ENCODE data around the gene SFSWAP.
"Not testable (repeated sequence)": the region's sequence is repeated elsewhere in the genome, so short reads cannot be mapped to it uniquely, and the experiment has no call there.

SFSWAP gene

DNA sequence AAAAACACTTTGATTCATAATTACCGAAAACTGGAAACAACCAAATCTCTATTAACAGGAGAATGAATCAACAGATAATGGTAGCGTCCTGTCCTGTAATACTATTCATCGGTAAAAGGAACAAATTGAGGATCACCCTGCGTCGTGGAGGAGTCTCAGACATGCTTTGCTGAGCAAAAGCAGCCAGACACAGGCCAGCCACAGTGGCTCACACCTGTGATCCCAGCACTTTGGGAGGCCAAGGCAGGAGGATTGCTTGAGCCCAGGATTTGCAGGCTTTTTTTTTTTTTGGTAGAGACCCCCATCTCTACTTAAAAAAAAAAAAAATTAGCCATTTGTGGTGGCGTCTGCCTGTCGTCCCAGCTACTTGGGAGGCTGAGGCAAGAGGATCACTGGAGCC lies 83.2 kb downstream of the SFSWAP start:
- DNase-seq: no peak

DNA sequence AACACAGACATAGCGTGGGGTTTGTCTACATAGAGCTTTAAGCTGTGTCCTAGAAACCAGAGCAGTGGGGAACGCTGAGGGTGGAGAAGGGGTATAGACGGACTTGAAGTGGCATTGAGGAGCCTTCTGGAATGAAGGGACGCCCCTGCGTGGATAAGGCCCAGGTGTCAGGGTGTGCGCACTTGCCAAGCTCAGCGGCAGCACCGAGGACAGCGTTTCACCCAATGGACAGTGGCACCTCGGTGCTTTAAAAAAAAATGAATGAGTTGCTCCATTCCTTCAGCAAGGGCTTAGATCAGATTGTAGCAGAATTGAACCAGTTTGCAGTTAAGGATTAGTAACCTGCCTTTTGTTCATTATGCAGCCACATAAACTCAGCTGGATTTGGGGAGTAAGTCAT lies 83.7 kb downstream of the SFSWAP start:
- DNase-seq: no peak

DNA sequence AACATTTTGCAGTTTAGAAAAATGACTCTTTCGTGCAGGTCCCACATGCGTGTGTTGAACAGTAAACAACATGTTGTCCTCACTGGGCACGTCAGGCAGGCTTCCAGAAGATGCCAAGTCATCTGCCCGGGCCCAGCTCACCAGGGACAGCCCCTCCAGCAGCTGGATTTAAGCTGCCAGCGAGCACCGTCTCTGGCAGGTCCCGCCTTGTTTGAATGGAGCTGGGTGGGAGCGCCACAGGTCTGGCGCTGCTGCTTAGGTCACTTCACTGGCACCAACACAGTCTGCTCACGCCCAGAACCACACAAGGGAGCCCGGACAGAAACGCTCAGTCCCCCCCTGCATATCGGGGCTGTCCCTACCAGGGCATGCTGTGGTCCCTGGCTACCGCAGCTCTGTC lies 84.2 kb downstream of the SFSWAP start:
- no peak for DNase-seq

DNA sequence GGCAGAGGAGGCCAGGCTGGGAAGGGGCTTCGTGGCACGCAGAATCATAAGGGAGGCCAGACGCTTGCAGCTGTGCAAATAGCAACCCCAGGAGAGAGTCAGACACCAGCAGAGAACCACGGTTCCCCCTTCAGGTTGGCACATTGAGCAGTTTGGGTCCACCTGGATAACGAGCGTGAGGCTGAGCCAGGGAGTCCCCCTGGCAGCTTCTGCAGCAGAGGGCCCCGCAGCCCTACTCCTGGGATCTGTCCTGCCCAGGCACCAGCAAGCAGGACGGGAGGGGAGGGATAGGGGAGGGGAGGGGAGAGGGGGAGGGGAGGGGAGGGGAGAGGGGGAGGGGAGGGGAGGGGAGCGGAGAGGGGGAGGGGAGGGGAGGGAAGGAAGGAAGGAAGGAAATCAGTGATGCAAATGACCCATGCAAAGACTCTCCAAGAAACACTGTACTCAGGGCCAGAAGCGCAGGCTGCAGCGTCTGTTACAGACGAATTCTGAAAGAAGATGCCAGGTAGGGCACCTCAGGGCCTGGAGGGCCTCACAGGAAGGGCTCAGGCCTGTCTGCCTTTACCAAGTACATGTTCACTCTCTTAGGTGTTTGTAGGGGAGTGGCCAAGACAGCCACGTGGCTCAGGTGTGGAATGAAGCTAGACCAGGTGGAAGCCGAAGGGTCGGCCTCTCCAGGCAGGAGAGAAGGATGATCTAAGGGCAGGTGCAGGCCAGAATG lies 85.0 kb downstream of the SFSWAP start:
- DNase-seq: no peak

DNA sequence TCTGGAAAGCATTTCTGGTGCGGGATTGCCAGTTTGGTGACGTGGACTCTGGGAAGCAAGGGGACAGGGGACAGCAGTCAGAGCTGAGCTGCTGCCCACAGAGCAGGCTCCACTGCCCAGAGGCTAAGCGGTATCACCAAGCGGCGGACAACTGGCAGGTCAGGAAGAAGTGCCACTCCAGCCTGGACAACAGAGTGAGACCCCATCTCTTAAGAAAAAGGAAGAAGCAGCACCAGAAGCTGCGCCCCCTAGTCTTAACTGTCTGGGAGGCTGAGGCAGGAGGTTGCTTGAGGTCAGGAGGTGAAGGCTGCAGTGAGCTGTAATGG lies 85.5 kb downstream of the SFSWAP start:
- DNase-seq: no peak

DNA sequence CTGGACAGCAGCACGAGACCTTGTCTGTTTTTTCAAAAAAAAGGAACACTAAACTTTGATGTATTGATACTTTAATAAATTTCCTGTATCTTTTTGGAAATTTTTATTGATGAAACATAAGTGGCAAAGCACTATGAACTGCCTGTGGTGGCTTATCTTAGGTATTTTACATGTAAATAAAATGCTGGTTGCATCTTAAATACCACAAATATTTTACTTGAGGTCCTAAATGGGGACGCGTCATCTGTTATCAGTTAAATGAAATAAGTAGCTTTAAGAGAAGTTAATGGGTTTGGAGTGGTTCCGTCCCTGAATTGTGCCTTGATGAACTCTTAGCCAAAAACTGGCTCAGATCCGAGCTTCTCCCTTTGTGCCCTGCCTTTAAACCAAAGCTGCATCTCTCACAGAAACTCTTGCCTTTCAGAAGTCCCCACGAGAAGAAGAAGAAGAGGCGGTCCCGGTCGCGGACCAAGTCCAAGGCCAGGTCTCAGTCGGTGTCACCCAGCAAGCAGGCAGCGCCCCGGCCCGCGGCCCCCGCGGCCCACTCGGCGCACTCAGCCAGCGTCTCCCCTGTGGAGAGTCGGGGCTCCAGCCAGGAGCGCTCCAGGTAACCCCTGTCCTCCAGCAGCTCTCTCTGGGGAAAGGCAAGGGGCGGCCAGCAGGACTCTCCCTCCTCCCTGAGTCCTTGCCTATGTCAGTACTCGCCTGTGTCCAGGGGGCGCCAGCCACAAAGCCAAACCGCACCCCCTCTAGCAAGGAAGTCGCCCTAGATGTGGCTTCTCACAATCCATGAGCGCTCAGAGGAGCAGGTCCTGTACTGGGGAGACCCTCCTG lies 86.1 kb downstream of the SFSWAP start:
- DNase-seq: no peak

DNA sequence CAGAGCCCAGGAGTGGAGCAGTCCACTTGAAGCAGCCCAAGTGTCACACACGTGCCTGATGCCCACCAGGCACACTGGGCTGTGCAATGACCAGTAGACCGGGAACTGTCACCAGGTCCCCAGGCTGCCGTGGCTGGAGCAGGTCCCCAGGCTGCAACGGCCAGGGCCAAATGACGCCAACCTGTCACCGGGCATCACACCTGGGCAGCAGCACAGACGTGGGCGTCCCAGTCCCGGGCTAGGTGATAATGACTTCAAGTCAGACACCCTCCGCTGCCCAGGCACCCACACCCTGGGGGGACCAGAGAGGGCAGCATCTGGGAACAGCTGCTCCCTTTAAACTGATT lies 86.7 kb downstream of the SFSWAP start:
- DNase-seq: no peak

DNA sequence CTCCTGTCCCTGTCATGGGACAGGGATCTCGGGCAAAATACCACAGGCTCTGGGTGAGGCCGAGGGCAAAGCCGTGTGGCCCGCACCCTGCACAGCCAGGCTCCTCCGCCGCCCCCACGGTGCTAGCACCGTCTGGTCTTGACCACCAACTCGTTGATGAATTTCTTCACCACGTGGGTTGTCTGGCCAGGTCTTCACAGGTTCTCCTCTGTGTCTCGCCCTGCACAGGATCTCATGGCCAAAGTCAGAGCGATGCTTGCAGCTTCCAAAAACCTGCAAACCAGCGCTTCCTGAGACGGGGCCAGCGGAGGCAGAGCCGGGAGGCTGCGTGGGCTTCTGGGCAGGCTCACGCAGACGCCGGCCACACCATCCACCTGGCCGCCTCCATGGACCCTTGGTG lies 88.3 kb downstream of the SFSWAP start:
- no peak for DNase-seq

DNA sequence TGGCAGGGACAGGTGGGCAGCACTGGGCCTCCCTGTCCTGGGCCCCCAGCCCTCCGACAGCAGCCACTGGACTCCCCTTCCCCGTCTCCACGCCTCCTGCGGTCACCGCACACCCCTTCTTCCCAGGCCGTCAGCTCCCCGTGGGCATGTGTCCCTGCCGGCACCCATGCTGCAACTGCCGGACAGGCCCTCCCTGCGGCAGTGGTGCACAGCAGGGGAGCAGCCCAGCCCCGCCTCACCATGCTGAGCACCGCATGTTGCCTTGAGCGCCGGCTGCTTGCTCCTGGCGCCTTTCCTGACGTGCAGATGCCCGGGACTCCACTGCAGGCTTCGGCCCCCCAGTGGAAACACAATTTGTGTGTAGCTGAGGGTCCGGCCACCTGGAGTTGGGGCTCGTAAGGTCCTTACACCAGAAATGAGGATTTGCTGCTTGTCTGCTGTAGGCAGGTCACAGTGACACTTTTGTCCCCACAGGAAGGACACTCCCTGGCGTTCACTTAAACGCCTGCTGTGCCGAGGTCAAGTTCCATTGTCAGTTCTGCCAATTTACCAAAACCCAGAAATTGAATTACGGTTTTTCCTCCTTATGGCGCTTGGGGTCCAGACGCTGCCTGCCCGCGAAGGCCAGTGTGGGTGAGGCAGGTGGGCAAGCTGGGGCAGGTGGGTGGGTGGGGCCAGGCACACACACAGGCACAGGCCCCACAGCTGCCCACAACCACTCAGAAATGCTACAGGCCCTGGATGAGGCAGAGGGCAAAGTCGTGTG lies 89.1 kb downstream of the SFSWAP start:
- no peak for DNase-seq

DNA sequence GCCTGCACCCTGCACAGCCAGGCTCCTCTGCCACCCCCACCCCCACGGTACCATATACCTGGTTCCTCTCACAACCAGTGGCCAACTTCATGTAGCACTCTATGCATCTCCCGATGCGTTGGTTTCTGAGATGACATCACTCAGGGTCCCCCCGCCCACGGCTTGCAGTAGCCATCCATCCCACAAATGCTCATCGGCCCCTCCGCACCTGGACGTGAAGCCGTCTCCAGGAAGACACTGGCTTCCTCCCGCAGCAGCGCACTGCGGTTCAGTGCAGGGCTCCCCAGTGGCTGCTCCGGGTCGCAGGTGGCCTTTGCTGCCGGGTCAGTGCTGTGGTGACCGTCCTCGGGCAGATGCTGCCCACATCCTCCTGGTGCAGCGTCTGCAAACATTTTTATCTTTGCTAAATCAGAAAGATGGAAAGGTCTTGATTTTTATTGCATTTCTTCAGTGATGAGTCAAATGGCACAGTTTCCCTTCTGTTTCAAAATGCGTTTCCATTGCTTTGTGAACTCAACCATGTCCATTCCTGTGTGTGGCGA lies 89.8 kb downstream of the SFSWAP start:
- no peak for DNase-seq

DNA sequence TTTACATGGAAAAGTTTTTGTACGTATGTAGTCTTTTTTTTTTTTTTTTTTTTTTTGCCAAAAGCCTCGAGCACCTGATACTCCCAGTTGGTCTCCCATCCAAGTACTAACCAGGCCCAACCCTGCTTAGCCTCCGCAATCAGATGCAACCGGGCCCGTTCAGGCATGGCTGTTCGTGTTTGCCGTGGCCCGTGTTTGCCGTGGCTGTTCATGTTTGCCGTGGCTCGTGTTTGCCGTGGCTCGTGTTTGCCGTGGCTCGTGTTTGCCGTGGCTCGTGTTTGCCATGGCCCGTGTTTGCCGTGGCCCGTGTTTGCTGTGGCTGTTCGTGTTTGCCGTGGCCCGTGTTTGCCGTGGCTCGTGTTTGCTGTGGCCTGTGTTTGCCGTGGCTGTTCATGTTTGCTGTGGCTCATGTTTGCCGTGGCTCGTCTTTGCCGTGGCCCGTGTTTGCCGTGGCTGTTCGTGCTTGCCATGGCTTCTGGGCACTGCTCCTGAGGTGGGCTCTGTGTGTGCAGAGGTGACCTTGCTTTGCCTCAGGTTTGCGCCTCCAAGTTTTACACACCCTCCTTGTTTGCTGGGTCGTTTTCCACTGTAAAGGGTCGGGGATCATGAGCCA lies 90.5 kb downstream of the SFSWAP start:
- no peak for DNase-seq

DNA sequence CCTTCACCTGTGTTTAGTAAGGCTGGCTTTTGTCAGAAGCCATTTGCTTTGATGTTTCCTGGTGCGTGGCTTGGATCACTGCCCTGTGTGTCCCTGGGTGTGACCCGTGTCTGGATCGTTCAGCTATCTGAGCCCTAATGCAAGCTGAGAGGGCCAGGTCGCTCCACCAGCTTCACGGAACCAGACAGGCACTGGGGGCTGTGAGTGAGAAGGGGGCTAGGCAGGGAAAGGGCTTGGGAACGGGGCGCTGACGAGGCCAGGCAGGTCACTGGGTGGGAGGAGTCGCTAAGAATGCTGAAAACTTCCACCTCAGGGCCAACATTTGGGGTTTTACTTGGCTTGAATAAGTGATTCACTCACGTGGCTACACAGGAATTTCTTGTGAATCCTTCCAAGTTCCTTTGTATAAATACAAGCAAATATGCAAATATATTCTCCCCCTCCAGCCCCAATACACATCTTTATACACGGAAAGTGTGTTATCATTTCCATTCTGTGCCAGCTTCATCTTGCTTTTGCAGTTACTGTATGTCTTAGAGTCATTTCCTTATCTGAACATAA lies 93.2 kb downstream of the SFSWAP start:
- DNase-seq: no peak

DNA sequence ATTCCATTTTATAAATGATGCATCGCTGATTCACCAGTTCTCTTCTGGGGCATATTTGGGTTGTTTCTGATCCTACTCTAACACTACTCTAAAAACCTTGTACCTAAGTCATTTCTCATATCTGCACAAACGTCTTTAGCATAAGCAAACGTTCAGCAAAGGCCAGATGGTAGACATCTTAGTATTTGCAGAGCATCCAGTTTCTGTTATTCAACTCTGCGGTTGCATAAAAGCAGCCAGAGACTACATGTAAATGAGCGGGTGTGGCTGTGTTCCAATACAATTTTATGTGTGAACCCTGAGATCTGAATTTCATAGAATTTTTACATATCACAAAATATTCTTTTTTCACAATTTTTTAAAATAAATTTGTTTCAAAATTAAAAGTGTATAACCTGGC lies 94.5 kb downstream of the SFSWAP start:
- no peak for DNase-seq

DNA sequence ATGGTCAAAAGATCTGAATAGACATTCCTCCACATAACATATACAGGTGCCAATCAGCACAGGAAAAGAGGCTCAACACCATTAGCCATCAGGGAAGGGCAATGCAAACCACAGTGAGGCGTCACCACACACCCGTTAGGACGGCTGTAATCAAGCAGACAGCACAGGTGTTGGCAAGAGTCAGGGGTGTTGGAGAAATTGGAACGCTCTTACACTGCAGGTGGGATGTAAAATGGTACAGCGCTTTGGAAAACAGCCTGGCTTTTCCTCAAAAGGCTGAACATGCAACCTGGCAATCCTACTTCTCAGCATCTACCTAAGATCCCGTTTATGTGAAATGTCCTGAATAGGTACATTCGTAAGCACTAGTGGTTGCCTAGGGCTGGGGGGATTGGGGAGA lies 95.8 kb downstream of the SFSWAP start:
- DNase-seq: no peak

DNA sequence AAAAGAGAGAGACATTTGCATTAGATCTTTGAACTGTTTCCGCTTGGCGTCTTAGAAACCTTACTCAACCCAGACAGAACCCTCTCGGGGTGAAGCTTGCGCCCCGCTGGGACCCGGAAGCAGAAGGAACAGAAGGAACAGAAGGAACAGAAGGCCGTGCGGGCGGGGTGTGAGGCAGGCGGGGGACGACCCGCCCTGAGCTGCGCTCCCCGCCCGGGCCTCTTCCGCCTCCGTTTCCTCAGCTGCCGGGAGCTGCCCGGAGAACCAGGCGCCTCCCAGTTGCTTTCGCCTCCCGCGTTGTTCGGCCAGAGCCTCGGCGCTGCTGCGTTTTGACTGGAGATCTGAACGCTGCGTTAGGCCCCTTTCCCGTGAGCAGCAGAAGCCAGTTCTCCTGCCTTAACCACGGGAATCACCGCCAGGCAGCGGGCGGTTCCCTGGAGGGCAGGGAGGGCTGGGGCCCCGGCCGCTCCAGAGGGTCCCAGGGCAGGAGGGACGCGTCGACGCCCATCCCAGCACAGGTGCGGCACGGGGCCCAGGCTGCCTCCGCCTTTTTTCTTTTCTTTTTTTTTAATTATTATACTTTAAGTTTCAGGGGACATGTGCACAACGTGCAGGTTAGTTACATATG lies 98.0 kb downstream of the SFSWAP start:
- DNase-seq: peak; percentile 40

DNA sequence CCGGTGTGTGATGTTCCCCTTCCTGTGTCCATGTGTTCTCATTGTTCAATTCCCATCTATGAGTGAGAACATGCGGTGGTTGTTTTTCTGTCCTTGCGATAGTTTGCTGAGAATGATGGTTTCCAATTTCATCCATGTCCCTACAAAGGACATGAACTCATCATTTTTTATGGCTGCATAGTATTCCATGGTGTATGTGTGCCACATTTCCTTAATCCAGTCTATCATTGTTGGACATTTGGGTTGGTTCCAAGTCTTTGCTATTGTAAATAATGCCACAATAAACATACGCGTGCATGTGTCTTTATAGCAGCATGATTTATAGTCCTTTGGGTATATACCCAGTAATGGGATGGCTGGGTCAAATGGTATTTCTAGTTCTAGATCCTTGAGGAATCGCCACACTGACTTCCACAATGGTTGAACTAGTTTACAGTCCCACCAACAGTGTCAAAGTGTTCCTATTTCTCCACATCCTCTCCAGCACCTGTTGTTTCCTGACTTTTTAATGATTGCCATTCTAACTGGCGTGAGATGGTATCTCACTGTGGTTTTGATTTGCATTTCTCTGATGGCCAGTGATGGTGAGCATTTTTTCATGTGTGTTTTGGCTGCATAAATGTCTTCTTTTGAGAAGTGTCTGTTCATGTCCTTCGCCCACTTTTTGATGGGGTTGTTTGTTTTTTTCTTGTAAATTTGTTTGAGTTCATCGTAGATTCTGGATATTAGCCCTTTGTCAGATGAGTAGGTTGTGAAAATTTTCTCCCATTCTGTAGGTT lies 98.8 kb downstream of the SFSWAP start:
- DNase-seq: not testable (repeated sequence)

DNA sequence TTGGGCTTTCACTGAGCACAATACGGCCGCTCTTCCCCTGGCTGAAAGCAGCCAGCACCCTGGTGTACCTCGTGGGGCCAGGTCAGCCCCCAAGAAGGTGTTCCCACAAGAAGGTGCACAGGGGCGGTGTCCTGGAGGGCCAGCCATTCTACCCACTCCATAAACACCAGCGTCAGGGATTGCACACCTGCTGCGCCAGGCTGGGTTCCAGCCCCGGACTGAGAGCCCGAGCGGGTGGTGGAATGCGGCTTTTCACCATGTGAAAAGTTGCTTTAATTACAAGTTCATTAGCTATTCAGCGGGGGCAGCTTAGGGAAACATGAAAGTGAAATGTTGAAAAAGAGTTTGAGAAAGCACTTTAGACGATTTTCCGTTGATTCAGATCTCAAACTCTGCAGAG lies 99.8 kb downstream of the SFSWAP start:
- no peak for DNase-seq

DNA sequence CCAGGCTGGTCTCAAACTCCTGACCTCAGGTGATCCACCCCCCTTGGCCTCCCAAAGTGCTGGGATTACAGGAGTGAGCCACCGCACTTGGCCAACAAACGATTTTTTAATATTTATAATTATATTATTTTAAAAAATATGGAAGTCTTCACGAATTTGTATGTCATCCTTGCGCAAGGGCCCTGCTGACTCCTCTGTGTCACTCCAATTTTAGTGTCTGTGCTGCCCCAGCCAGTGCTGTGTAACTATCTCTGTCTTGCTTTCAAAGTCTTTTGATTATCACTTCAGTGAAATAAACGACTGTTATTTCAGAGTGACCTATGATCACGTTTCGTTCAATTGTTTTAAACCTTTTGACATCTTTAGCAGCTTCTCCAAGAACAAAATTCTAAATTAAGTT lies 104.2 kb downstream of the SFSWAP start:
- DNase-seq: no peak

DNA sequence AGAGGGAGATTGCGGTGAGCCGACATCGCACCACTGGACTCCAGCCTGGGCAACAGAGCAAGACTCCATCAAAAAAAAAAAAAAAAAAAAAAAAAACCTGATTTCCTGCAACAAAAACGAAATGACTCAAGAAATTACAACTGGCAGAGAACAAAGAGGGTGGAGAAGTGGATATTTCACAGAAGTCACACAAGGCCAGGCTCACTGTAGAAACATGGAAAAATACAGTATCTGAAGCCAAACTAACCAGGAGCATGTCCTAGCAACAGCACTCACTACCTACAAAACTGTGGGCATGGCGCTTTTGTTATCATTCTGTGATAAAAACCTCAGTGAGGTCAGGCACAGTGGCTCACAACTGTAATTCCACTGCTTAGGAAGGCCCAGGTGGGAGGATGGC lies 105.6 kb downstream of the SFSWAP start:
- no peak for DNase-seq

DNA sequence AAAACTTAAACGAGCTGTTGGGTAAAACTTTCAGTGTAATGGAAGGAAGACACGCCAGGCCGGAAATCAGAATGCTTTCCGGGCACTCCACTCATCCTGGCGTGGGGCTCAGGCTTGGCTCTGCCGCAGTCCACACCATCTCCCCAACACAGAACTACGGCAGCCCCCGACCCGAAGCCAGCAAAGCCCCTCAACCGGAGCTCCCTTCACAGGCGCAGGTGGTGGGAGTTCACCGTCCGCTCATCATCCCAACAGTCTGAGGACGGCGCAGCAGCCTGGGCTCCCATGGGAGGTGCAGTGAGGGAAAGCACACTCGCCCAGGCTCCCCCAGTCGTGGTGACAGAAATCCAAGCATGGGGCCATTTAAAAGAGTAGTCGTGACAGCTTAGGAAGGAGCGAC lies 106.4 kb downstream of the SFSWAP start:
- no peak for DNase-seq

DNA sequence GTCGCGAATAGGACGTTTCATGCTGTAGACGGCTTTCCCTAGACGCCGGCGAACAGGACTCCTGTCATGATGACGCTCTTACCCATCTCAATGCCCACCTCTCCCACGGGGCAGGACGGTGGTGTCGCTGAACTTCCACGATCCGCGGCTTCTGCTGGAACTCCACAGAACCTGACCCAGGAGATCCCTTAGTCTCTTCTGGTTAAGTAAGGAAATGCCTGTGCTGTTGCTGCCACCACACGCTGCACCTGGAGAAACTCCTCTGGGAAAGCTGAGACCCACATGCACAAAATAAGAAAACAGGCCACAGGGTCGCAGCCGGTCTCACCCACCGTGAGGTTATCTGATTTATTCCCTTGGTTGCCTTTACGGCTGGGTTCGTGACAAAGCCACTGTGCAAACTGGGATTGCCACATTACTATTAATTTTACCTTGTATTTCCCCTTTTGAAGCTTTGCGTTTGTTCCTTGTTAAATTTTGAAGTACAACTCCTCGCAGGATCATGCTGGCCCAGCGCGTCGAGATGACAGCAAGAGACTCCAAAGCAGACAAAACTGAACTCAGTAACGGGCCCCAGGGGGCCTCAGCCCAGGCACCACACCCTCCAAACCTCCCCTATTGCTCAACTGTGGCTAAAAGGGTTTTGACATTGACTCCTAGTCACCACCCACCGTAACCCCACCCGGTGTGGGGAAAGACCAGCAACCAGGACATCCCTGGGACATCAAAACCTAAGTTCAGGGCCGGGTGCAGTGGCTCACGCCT lies 108.1 kb downstream of the SFSWAP start:
- peak; percentile 40 for DNase-seq

All from CD4-positive, alpha-beta T cell treated with Interferon gamma for 1 hour (primary cell).